Astrocyte (in vitro differentiated cells and primary cell): ENCODE measurements around the gene SYT6. TPM values are rescaled to one million over a fixed set of nuclear protein-coding genes. Genes with fewer than 3 reads are reported as not detected.
A peak's percentile ranks its signal among the peaks of the same experiment; 100 is the strongest.

Experiments used
- DNase-seq: peaks from one replicate; pipeline ENCODE4 v3.0.0-alpha.2; 2010; ENCODE audit warnings: low read depth
- FAIRE-seq: peaks from 2 replicates; lab custom pipeline; 2011; peaks lifted over from hg19 to GRCh38; lab: Jason Lieb, UNC
- H2AFZ ChIP-seq: 2 replicates; pipeline ENCODE4 v1.6.0; 2012; ENCODE audit warnings: low read depth, low read length, inconsistent platforms
- H3K27ac ChIP-seq: 2 replicates; pipeline ENCODE4 v1.5.1; 2011; ENCODE audit warnings: low read depth, low read length, inconsistent platforms
- H3K27me3 ChIP-seq: 2 replicates; pipeline ENCODE4 v1.6.0; 2011; ENCODE audit warnings: low read length, inconsistent platforms; ENCODE audit not compliant: insufficient read depth
- H3K36me3 ChIP-seq: 2 replicates; pipeline ENCODE4 v1.5.1; 2011; ENCODE audit warnings: low read length, inconsistent platforms; ENCODE audit not compliant: insufficient read depth
- H3K4me1 ChIP-seq: 2 replicates; pipeline ENCODE4 v1.5.1; 2011; ENCODE audit warnings: low read length, inconsistent platforms; ENCODE audit not compliant: insufficient read depth
- H3K4me2 ChIP-seq: 2 replicates; pipeline ENCODE4 v1.6.0; 2012; ENCODE audit warnings: low read length, inconsistent platforms
- H3K4me3 ChIP-seq: 2 replicates; pipeline ENCODE4 v1.5.1; 2011; ENCODE audit warnings: low read depth, mild to moderate bottlenecking, low read length, inconsistent platforms; ENCODE audit not compliant: insufficient read depth
- H3K79me2 ChIP-seq: 2 replicates; pipeline ENCODE4 v1.6.0; 2012; ENCODE audit warnings: mild to moderate bottlenecking, low read length, inconsistent platforms; ENCODE audit not compliant: insufficient read depth
- H3K9ac ChIP-seq: 2 replicates; pipeline ENCODE4 v1.6.0; 2012; ENCODE audit warnings: mild to moderate bottlenecking, low read length, inconsistent platforms
- H3K9me3 ChIP-seq: 2 replicates; pipeline ENCODE4 v1.5.1; 2012; ENCODE audit warnings: low read depth, mild to moderate bottlenecking, low read length, inconsistent platforms; ENCODE audit not compliant: insufficient read depth
- H4K20me1 ChIP-seq: 2 replicates; pipeline ENCODE4 v1.6.0; 2012; ENCODE audit warnings: low read length, inconsistent platforms; ENCODE audit not compliant: insufficient read depth
- H3K27ac Mint-ChIP-seq: one replicate; pipeline ENCODE4 v1.8.0; 2021; ENCODE audit warnings: mild to moderate bottlenecking, mixed read lengths; ENCODE audit not compliant: unreplicated experiment
- H3K27me3 Mint-ChIP-seq: one replicate; pipeline ENCODE4 v1.8.0; 2021; ENCODE audit warnings: low read depth, mixed read lengths; ENCODE audit not compliant: unreplicated experiment
- H3K36me3 Mint-ChIP-seq: one replicate; pipeline ENCODE4 v1.8.0; 2021; ENCODE audit warnings: low read depth, mixed read lengths; ENCODE audit not compliant: unreplicated experiment
- H3K4me1 Mint-ChIP-seq: one replicate; pipeline ENCODE4 v1.8.0; 2021; ENCODE audit warnings: low read depth, mixed read lengths; ENCODE audit not compliant: unreplicated experiment
- H3K4me3 Mint-ChIP-seq: one replicate; pipeline ENCODE4 v1.8.0; 2021; ENCODE audit warnings: mild to moderate bottlenecking, moderate library complexity, mixed read lengths; ENCODE audit not compliant: unreplicated experiment
- H3K9me3 Mint-ChIP-seq: one replicate; pipeline ENCODE4 v1.8.0; 2021; ENCODE audit warnings: mild to moderate bottlenecking, mixed read lengths; ENCODE audit not compliant: unreplicated experiment
- EZH2 ChIP-seq: IDR thresholded peaks from 2 replicates; pipeline ENCODE4 v1.6.1; 2012; ENCODE audit warnings: mild to moderate bottlenecking, low read length, inconsistent platforms; ENCODE audit not compliant: insufficient read depth
- total RNA-seq: library from RNA; stranded (reverse); gene quantifications from 2 replicates; pipeline ENCODE4 v1.2.1, GENCODE V29; 2021
- TF ChIP-seq, protein P1 (sequence below): IDR thresholded peaks from 2 replicates; pipeline ENCODE4 v1.5.1; 2011; ENCODE audit warnings: low read depth, mild to moderate bottlenecking, inconsistent platforms, low read length, moderate library complexity; ENCODE audit not compliant: insufficient read depth

The SYT6 gene
- total RNA-seq, 1 donor from 2014 or later: 0.39 TPM

DNA sequence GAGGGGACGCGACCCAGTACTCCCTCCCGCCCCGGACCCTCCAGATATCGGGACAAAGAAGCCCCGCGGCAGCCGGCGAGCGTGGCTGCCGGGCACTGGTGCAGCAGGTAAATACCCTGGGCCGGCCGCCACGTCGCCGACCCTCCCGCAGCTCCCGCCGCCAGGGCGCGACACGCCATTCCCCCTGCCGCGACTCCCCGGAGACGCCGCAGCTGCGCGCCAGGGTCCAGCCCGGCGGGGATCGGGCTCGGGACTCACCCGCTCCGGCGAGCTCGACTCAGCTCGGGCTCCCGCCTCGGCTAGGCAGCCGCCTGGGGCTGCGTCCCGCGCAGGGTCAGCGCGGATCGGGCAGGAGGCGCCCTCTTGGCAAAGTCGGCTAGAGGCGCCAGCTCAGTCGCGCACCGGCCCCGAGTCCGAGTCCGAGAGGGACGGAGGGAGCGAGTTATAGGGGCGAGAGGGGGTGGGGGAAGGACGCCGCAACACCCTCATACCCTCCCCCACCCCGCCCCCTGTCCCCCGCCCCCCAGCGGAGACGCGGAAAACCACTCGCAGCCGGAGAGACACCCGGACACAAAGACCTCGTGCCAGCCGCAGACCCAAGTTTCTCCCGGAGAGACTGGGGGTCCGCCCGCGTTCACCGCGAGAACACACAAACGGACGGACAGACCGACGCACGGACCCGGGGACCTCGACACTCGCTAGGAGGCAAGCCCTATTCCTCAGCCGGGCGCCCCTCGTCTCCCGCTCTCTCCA lies 985 bp downstream of the SYT6 start:
- H3K9me3 ChIP-seq: no peaks in the 10 kb centered on the region
- no peak overlapping the region for H3K27ac Mint-ChIP-seq
- TF ChIP-seq, protein P1, sequence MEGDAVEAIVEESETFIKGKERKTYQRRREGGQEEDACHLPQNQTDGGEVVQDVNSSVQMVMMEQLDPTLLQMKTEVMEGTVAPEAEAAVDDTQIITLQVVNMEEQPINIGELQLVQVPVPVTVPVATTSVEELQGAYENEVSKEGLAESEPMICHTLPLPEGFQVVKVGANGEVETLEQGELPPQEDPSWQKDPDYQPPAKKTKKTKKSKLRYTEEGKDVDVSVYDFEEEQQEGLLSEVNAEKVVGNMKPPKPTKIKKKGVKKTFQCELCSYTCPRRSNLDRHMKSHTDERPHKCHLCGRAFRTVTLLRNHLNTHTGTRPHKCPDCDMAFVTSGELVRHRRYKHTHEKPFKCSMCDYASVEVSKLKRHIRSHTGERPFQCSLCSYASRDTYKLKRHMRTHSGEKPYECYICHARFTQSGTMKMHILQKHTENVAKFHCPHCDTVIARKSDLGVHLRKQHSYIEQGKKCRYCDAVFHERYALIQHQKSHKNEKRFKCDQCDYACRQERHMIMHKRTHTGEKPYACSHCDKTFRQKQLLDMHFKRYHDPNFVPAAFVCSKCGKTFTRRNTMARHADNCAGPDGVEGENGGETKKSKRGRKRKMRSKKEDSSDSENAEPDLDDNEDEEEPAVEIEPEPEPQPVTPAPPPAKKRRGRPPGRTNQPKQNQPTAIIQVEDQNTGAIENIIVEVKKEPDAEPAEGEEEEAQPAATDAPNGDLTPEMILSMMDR: no peak
- TF ChIP-seq EZH2: peak; percentile 80
- peaks cover 5% of the 10 kb centered on the region for H3K9me3 Mint-ChIP-seq
- DNase-seq: peak; percentile 13
- H3K36me3 Mint-ChIP-seq: peaks cover 2% of the 10 kb centered on the region
- no peak for FAIRE-seq
- H3K4me1 ChIP-seq: peaks cover 24% of the 10 kb centered on the region
- H3K27ac ChIP-seq: no peak overlapping the region
- H3K4me3 Mint-ChIP-seq: no peak overlapping the region
- H3K27me3 Mint-ChIP-seq: peaks cover 71% of the 10 kb centered on the region
- H2AFZ ChIP-seq: peak overlapping the region; percentile 52
- H3K4me1 Mint-ChIP-seq: peaks cover 7% of the 10 kb centered on the region
- H3K4me3 ChIP-seq: peak overlapping the region; percentile 39
- no peaks in the 10 kb centered on the region for H3K79me2 ChIP-seq
- H3K4me2 ChIP-seq: peak overlapping the region; percentile 83
- H3K36me3 ChIP-seq: no peaks in the 10 kb centered on the region
- no peak overlapping the region for H3K9ac ChIP-seq
- H4K20me1 ChIP-seq: no peaks in the 10 kb centered on the region
- H3K27me3 ChIP-seq: peaks cover 77% of the 10 kb centered on the region

DNA sequence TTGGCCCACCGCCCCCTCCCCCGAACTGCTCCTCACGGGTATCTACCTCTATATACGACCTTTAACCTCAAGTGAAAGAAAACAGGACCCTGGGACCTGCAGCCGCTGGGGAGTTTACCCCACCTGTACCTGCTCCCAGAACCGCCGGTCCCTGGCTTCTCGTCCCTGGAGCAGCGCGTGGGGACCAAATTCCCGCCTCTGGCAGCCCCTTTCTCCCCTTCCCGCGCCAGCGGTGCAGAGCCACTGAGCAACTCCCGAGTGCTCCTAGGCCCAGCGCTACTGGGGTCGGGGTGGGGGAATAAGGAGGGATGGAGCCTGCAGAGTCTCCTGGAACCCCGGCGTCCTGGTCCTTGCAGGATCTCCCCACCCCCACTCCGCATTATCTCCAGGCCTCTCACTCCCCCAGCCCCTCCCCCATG lies 1.6 kb downstream of the SYT6 start:
- Mint-ChIP-seq H3K36me3 (peaks cover 2% of the 10 kb centered on the region), H3K4me3 (peak overlapping the region; percentile 79), H3K27ac (no peak overlapping the region), H3K4me1 (peaks cover 7% of the 10 kb centered on the region), H3K27me3 (peaks cover 70% of the 10 kb centered on the region), H3K9me3 (peaks cover 5% of the 10 kb centered on the region)
- peaks cover 24% of the 10 kb centered on the region for H3K4me1 ChIP-seq
- DNase-seq (no peak), FAIRE-seq (no peak)
- H2AFZ ChIP-seq: no peak overlapping the region
- H3K27ac ChIP-seq: no peak overlapping the region
- no peaks in the 10 kb centered on the region for H3K79me2 ChIP-seq
- no peak for TF ChIP-seq EZH2
- TF ChIP-seq, protein P1: no peak
- no peaks in the 10 kb centered on the region for H3K9me3 ChIP-seq
- H3K9ac ChIP-seq: no peak overlapping the region
- peak overlapping the region; percentile 83 for H3K4me2 ChIP-seq
- peak overlapping the region; percentile 39 for H3K4me3 ChIP-seq
- H4K20me1 ChIP-seq: no peaks in the 10 kb centered on the region
- no peaks in the 10 kb centered on the region for H3K36me3 ChIP-seq
- peaks cover 79% of the 10 kb centered on the region for H3K27me3 ChIP-seq

DNA sequence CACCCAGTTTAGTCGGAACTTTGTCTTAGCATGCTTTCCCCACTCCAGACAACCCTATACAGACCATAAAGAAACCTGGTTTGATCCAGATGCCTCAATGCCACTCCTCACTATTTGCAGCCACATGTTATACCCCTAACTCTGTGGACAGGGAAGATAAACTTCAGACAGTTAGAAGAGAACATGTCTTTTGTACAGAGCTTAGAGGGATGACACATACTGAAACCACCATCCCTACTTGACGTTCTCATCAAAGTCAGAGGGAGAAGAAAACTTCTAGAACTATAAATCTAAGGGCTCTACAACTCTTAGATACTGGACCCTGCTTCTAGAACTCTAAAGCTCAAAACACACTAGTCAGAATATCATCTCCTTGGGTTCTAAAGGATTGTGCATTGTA lies 3.7 kb downstream of the SYT6 start:
- Histone ChIP-seq H2AFZ (no peak overlapping the region), H3K79me2 (no peaks in the 10 kb centered on the region), H3K36me3 (no peaks in the 10 kb centered on the region), H3K4me1 (peaks cover 24% of the 10 kb centered on the region), H3K27me3 (peaks cover 72% of the 10 kb centered on the region), H3K4me3 (no peak overlapping the region), H3K9me3 (no peaks in the 10 kb centered on the region), H3K4me2 (no peak overlapping the region), H3K27ac (no peak overlapping the region), H3K9ac (no peak overlapping the region), H4K20me1 (no peaks in the 10 kb centered on the region)
- FAIRE-seq (no peak), DNase-seq (no peak)
- no peak overlapping the region for H3K27ac Mint-ChIP-seq
- H3K27me3 Mint-ChIP-seq: peaks cover 60% of the 10 kb centered on the region
- peaks cover 10% of the 10 kb centered on the region for H3K4me1 Mint-ChIP-seq
- no peak overlapping the region for H3K4me3 Mint-ChIP-seq
- no peaks in the 10 kb centered on the region for H3K36me3 Mint-ChIP-seq
- peaks cover 5% of the 10 kb centered on the region for H3K9me3 Mint-ChIP-seq
- TF ChIP-seq EZH2: no peak
- TF ChIP-seq, protein P1: no peak
